Pancreas (tissue), 10 donors: ENCODE data around the gene TNRC6C. TPM values are rescaled to one million over a fixed set of nuclear protein-coding genes. Genes with fewer than 3 reads are reported as not detected.

Source experiments
- ATAC-seq, 4 donors: fragments of 200-7000 bp; cut with Tn5 transposase; one replicate each; pipeline versions ENCODE4 v1.8.0 to v1.9.1; 2020; ENCODE audit warnings: mild to moderate bottlenecking in 4 of 4, moderate library complexity in 4 of 4
- DNase-seq, 6 donors: peaks; one replicate each; pipeline ENCODE4 v3.0.0-alpha.2; 2020
- FAIRE-seq: peaks from 2 replicates; lab custom pipeline; 2012; peaks lifted over from hg19 to GRCh38; lab: Jason Lieb, UNC
- H3K27ac ChIP-seq, 4 donors: fragments of 200-600 bp; sonication (generic); 1 replicate in 3 of 4; 2 replicates in 1 of 4; pipeline versions ENCODE4 v1.5.0 to v1.8.0; 2020
- H3K27me3 ChIP-seq, 4 donors: fragments of 200-600 bp; one replicate each; pipeline ENCODE4 v1.8.0; 2021
- H3K36me3 ChIP-seq, 3 donors: fragments of 200-600 bp; sonication (generic) in 1 of 3; one replicate each; pipeline versions ENCODE4 v1.5.0 to v1.8.0; 2020 to 2021
- H3K4me1 ChIP-seq, 3 donors: fragments of 200-600 bp; one replicate each; pipeline ENCODE4 v1.8.0; 2021
- H3K4me3 ChIP-seq, 4 donors: fragments of 200-600 bp; sonication (generic) in 2 of 4; one replicate each; pipeline versions ENCODE4 v1.5.0 to v1.8.0; 2020 to 2021
- H3K9me3 ChIP-seq, 4 donors: fragments of 200-600 bp; one replicate each; pipeline ENCODE4 v1.8.0; 2021
- WGBS, 2 donors: extraction: QIAGEN DNeasy Blood & Tissue Kit; methylation state at CpG; one replicate each; pipeline ENCODE4 v1.1.7; 2013; 5-methylcytosine and 5-hydroxymethylcytosine counted together
- intact Hi-C, 3 donors: fragments of 100-400 bp; cut with DNase I; formaldehyde crosslinking; loops; one replicate each; pipeline versions ENCODE4 v1.11.1 to v1.14.2; 2022
- polyA plus RNA-seq, 2 donors: library from polyadenylated mRNA; stranded (reverse); fragments of 200-250 nt; gene quantifications; one replicate each; pipeline ENCODE4 v1.2.3, GENCODE V29; 2013
- total RNA-seq, 6 donors: library from RNA; stranded (reverse); fragmentation: NEBNext Ultra II Directional in 4 of 6; extraction: Animal tissue kit (Norgen Biotek cat#: 25700) in 4 of 6; gene quantifications; one replicate each; pipeline versions ENCODE4 v1.2.1 to v1.2.4, GENCODE V29; 2021 to 2023
- TF ChIP-seq, protein P1 (sequence below), 4 donors: fragments of 200-600 bp; sonication (generic) in 3 of 4; IDR thresholded peaks; one replicate each; pipeline versions ENCODE4 v1.5.0 to v1.8.0; 2021; ENCODE audit warnings: antibody characterized with exemption in 4 of 4
- donor health status: healthy with polysubstance abuse.
- donor health status: DM: no; HTN: no; CAD: no; lungs with moderate emphysema.
- donor health status: DM: no; HTN: no; CAD: no.
- donor health status: control.
- donor health status: control.
- donor health status: Bipolar disorder and iron deficiency.
- donor health status: DM: yes; HTN: yes; CAD: no.
- donor health status: DM: no; HTN: no; CAD: no.
- donor health status: DM: no; HTN: no; CAD: no.
- donor health status: DM: yes; HTN: yes; CAD: no.

Gene TNRC6C
- total and polyA plus RNA-seq, 8 donors: 4.0 to 15.5 (median 7.7) TPM

DNA sequence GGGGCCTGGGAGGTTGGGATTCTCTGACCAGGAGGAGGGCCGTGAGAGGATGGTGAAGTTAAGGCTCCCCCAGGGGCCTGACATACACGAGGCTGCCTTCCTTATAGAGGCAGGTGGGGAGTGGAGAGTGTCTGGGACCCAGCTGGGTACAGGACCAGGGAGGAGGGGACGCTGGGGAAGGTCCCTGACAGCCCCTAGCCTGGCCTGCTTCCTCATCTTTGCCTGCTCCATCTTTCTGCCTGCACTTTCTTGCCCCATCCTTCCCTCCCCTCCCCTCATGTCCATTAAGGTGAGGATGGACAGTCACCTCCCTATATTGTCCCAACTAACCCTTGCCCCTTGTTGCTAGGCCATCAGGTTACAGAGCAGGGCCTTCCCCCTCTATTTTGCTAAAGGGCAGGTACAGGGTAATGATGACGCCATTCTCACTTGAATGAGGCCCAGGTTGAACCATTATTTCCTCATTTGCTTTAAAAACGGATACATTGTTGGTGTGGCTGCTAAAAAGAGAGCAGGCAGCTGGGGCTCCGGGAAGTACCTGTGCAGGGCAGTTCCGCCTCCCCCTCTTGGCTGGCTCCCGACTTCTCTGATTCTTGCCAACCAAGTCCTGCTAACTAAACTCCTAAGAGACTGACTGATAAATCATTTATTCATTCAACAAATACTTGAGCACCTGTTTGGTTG lies 189.0 kb downstream of the TNRC6C start:
- H3K27ac ChIP-seq: peak overlapping the region in 3 of 4 donors; percentile 2 to 81 (median 16)
- ATAC-seq (peak in 1 of 4 donors; percentile 27), DNase-seq (peak in 5 of 6 donors; percentile 55 to 66 (median 64)), FAIRE-seq (no peak)
- no peaks in the 10 kb centered on the region for H3K27me3 ChIP-seq
- TF ChIP-seq, protein P1, sequence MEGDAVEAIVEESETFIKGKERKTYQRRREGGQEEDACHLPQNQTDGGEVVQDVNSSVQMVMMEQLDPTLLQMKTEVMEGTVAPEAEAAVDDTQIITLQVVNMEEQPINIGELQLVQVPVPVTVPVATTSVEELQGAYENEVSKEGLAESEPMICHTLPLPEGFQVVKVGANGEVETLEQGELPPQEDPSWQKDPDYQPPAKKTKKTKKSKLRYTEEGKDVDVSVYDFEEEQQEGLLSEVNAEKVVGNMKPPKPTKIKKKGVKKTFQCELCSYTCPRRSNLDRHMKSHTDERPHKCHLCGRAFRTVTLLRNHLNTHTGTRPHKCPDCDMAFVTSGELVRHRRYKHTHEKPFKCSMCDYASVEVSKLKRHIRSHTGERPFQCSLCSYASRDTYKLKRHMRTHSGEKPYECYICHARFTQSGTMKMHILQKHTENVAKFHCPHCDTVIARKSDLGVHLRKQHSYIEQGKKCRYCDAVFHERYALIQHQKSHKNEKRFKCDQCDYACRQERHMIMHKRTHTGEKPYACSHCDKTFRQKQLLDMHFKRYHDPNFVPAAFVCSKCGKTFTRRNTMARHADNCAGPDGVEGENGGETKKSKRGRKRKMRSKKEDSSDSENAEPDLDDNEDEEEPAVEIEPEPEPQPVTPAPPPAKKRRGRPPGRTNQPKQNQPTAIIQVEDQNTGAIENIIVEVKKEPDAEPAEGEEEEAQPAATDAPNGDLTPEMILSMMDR (IDR thresholded peaks at IDR 0.05): no peak
- intact Hi-C loops: no loop called here
- H3K4me1 ChIP-seq: peaks cover 24 to 52% (median 48%) of the 10 kb centered on the region in 3 donors
- 47 to 49% methylated on average over 7 to 8 of the region's 8 CpGs for WGBS, 2 donors
- no peaks in the 10 kb centered on the region for H3K9me3 ChIP-seq
- no peak overlapping the region for H3K4me3 ChIP-seq
- no peaks in the 10 kb centered on the region for H3K36me3 ChIP-seq

DNA sequence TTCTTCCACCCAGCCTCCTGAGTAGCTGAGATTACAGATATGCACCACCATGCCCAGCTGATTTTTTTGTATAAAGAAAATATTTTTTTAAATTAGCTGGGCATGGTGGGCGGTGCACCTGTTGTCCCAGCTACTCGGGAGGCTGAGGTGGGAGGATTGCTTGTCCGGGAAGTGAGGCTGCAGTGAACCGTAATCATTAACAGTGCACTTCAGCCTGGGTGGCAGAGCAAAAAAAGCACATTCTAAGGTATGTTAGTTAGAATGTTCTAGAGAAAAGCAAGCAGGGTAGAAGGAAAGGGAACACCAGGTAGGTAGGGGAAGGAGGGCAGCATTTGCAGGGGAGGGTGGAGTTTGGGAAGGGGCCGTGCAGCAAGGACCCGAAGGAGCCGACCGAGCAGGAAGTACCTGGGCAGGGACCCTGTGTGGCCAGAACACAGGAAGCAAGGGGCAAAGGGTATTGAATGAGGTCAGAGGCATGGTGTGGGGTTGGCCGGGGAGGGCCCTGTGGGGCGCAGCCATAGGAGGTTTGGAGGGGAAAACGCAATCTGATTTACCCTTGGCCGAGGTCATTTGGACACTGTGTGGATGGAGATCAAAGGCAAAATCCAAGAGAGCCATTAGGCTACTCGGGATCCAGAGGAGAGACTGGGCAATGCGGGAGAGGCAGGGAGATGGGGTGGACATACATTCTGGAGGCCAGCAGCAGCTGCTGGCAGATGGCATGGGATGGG lies 189.9 kb downstream of the TNRC6C start:
- Histone ChIP-seq H3K4me3 (no peak overlapping the region), H3K4me1 (peaks cover 22 to 50% (median 47%) of the 10 kb centered on the region in 3 donors), H3K9me3 (no peaks in the 10 kb centered on the region), H3K36me3 (no peaks in the 10 kb centered on the region), H3K27me3 (no peaks in the 10 kb centered on the region), H3K27ac (peak overlapping the region in 1 of 4 donors; percentile 2)
- WGBS, 2 donors: 73 to 76% methylated on average over 14 of the region's 14 CpGs
- peak in 1 of 6 donors; percentile 5 for DNase-seq
- ATAC-seq: no peak
- intact Hi-C loops: no loop called here
- TF ChIP-seq, protein P1 (IDR thresholded peaks at IDR 0.05): no peak
- no peak for FAIRE-seq

DNA sequence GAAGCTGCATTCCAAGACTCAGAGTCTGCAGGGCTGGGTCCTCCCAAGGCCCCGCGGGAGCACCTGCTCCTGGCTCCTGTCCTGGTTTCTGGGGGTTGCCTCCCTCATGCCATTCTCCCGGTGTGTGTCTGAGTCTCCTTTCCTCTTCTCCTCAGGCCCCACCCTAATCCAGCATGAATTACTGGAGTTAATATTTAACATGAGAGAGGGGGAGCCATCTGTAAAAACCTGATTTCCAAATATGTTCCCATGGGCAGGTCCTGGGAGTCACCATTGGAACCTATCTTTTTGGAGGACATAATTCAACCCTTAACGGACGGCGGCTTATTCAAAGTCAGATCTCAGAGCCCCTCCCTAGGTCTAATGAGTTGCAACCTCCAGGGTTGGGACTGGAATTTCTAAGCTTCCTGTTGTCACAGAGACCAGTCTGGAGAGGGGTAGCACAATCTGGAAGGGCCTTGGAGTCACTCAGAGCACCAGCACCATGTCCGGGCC lies 193.1 kb downstream of the TNRC6C start:
- Histone ChIP-seq H3K4me3 (no peak overlapping the region), H3K27ac (peak overlapping the region in 3 of 4 donors; percentile 28 to 62 (median 52)), H3K27me3 (no peaks in the 10 kb centered on the region), H3K4me1 (peaks cover 0 to 23% (median 21%) of the 10 kb centered on the region in 3 donors), H3K36me3 (no peaks in the 10 kb centered on the region), H3K9me3 (no peaks in the 10 kb centered on the region)
- no peak for FAIRE-seq
- peak in 3 of 6 donors; percentile 18 to 34 (median 32) for DNase-seq
- intact Hi-C loops: no loop called here
- ATAC-seq: peak in 3 of 4 donors; percentile 60 to 76 (median 66)
- WGBS, 2 donors: 25 to 28% methylated on average over 7 of the region's 7 CpGs
- TF ChIP-seq, protein P1 (IDR thresholded peaks at IDR 0.05): no peak

DNA sequence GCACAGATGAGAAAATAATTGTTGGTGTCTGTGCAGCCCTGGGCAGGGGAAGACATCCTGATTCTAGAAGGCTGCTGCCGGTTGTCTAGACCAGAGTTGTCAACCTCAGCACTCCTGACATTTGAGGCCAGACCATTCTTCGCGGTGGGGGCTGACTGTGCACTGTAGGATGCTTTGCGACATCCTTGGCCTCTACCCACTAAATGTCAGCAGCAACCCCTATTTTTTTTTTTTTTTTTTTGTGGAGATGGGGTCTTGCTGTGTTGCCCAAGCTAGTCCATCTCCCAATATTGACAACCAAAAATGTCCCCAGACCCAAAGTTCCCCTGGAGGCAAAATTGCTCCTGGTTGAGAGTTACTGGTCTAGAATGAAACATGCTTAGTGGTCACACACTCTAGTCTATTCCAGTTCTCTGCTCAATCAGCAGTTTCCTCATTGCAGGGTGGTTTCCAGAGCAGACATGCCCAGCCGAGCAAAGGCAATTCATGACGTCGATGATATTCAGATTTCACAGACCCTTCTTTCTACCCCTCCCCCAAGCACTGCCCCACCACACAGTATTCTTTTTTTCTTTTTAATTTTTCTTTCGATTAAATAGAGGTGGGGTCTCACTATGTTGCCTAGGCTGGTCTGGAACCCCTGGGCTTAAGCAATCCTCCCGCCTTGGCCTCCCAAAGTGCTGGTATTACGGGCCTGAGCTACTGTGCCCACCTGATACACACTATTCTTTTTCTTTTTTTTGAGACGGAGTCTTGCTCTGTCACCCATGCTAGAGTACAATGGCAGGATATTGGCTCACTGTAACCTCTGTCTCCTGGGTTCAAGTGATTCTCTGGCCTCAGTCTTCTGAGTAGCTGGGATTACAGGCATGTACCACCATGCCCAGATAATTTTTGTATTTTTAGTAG lies 196.7 kb downstream of the TNRC6C start:
- DNase-seq: no peak
- Histone ChIP-seq H3K4me1 (peaks cover 0 to 13% (median 9%) of the 10 kb centered on the region in 3 donors), H3K9me3 (no peaks in the 10 kb centered on the region), H3K36me3 (no peaks in the 10 kb centered on the region), H3K27ac (peak overlapping the region in 1 of 4 donors; percentile 15), H3K4me3 (no peak overlapping the region), H3K27me3 (no peaks in the 10 kb centered on the region)
- 85 to 88% methylated on average over 11 of the region's 11 CpGs for WGBS, 2 donors
- TF ChIP-seq, protein P1 (IDR thresholded peaks at IDR 0.05): no peak
- intact Hi-C loops: no loop called here
- ATAC-seq: peak in 2 of 4 donors; percentile 59 to 65
- no peak for FAIRE-seq

Other genes with a start within 250 kb of the TNRC6C start
- 10 to 100 TPM; 15.6 to 49.9 (median 21.7) TPM for gene TMC6, start 170.1 kb downstream of the TNRC6C start, total RNA-seq
- gene TMC6, start 170.1 kb downstream of the TNRC6C start, polyA plus RNA-seq: 10 to 100 TPM; 39.5 to 61.2 TPM
- 1 to 10 TPM in 5 of 6 donors, under 1 TPM in 1; 0.51 to 6.0 (median 2.2) TPM for gene TMC8, start 172.1 kb downstream of the TNRC6C start, total RNA-seq
- 1 to 10 TPM; 1.5 to 2.9 TPM for gene TMC8, start 172.1 kb downstream of the TNRC6C start, polyA plus RNA-seq
- gene C17orf99, start 187.7 kb downstream of the TNRC6C start, total RNA-seq: not detected
- gene C17orf99, start 187.7 kb downstream of the TNRC6C start, polyA plus RNA-seq: not detected
- 10 to 100 TPM; 52.3 to 93.8 (median 83.8) TPM for gene SYNGR2, start 209.9 kb downstream of the TNRC6C start, total RNA-seq
- 10 to 100 TPM; 89.1 to 94.2 TPM for gene SYNGR2, start 209.9 kb downstream of the TNRC6C start, polyA plus RNA-seq
- 1 to 10 TPM; 1.3 to 4.2 (median 3.2) TPM for gene TK1, start 228.3 kb downstream of the TNRC6C start, total RNA-seq
- gene TK1, start 228.3 kb downstream of the TNRC6C start, polyA plus RNA-seq: 1 to 10 TPM; 1.2 to 2.2 TPM
- gene AFMID, start 228.7 kb downstream of the TNRC6C start, total RNA-seq: 10 to 100 TPM; 30.7 to 40.9 (median 33.9) TPM
- 10 to 100 TPM; 32.1 to 53.7 TPM for gene AFMID, start 228.7 kb downstream of the TNRC6C start, polyA plus RNA-seq